GM19438 (cell line): Measurements from ENCODE around the gene BCDIN3D.

Experiments used
- ATAC-seq: cut with Tn5 transposase; IDR thresholded peaks from one replicate; pipeline ENCODE4 v1.9.1; 2021; ENCODE audit warnings: low read depth; ENCODE audit not compliant: unreplicated experiment

Gene BCDIN3D

DNA sequence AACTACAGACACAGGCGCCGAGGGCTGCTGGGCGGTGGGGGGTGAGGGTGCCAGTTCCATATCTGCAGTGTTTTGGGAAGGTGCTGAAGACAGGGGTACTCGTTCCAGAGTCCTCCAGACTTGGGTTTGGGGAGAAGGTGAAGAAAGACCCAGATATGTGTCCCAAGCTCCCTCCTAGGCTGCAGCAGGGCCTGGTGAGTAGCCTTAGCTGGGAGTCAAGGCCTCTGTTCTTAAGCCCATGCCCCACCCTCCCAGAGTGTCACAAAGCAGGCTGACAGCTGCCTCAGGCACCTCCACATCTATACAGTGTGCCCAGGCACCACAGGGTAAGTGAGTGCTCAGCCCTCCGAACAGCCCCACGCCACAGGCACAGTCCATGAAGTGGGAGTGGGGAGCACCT lies 19.0 kb downstream of the BCDIN3D start:
- no peak for ATAC-seq

GRCh38 chr12:49823350-49823749 lies 19.6 kb downstream of the BCDIN3D start:
- no peak for ATAC-seq

DNA sequence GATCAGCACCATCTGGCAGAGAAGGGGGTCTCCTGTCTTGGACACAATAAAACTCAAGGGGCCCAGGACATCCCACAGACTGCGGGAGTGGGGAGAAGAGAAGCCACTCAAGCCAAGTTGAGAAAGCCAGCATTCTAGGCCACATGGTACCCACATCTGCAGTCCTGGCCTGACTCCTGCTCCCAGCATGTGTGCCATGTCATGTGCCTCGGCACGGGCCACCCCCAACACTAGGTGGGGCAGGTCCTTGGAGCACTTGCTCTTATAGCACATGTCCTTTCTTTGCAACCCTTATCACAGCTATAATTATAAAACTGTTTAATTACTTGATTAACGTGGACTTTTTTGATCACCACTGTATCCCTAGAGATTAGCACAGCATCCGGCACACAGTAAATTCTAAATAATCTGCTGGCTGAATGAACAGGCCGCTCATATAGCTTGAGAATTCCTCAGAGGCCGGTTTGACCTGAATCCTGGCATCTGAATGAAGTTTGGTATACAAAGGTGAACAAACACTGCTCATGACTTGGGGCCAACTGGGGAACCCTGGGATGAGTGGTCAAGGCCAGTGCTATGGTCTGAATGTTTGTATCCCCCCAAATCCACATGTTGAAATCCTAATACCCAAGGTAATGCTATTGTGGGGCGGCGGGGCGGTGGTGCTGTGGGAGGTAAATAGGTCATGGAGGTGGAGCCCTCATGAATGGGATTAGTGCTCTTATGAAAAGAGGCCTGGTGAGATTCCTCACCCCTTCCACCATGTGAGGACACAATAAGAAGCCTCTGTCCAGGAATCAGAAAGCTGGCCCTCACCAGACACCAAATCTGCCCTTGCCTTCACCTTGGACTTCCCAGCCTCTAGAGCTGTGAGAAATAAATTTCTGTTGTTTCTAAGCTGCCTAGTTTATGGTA lies 21.3 kb downstream of the BCDIN3D start:
- ATAC-seq = no peak

- no peak for ATAC-seq
These were observed 23.1 kb downstream of the BCDIN3D start for GRCh38 chr12:49819786-49820185.

DNA sequence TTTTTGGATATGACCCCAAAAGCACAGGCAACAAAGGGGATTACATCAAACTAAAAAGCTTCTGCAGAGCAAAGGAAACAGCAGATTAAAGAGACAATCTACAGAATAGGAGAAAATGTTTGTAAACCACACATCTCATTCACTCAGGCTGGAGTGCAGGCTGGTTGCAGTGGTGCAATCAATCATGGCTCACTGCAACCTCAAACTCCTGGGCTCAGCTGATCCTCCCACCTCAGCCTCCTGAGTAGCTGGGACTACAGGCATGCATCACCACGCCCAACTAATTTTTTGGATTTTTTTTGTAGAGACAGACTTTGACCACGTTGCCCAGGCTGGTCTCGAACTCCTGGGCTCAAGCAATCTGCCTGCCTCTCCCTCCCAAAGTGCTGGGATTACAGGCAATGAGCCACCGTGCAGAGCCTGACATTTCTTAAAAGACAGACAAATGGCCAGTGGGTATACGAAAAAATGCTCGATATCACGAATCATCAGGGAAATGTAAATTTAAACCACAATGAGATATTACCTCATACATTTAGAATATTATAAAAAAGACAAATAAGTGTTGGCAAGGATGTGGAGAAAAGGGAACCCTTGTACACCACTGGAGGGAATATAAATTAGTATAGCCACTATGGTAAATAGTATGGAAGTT lies 24.5 kb downstream of the BCDIN3D start:
- ATAC-seq = no peak

DNA sequence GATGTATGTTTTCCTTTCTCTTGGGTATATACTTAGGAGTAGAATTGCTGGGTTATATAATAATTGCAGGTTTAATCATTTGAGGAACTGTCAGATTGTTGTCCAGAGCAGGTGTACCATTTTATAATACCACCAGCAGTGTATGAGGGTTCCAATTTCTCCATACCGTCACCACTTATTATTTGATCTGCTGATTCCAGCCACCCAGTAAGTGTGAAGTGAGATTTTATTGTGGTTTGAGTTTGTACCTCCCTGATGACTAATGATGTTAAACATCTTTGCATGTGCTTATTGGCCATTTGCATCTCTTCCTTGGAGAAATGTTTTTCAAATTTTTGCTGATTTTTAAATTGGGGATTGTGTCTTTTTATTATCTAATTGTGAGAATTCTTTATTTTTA lies 29.8 kb downstream of the BCDIN3D start:
- ATAC-seq = no peak

DNA sequence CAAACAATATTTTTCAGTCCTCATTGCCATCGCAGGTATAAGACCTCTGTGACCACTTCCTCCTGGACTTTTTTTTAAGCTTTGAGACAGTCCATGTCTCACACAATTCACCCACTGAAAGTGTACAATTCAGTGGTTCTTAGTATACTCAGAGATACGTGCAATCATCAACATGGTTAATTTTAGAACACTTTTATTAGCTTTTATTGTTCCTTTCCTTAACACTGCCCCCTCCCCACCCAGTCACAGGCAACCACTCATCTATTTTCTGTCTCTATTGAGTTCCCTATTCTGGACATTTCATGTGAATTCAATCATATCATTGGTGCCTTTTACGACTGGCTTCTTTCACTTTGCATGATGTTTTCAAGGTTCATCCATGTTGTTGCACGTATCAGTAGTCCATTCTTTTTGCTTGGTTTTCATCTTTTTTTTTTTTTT lies 30.9 kb downstream of the BCDIN3D start:
- no peak for ATAC-seq

- no peak for ATAC-seq
These were observed 31.8 kb downstream of the BCDIN3D start for GRCh38 chr12:49811136-49811535.

DNA sequence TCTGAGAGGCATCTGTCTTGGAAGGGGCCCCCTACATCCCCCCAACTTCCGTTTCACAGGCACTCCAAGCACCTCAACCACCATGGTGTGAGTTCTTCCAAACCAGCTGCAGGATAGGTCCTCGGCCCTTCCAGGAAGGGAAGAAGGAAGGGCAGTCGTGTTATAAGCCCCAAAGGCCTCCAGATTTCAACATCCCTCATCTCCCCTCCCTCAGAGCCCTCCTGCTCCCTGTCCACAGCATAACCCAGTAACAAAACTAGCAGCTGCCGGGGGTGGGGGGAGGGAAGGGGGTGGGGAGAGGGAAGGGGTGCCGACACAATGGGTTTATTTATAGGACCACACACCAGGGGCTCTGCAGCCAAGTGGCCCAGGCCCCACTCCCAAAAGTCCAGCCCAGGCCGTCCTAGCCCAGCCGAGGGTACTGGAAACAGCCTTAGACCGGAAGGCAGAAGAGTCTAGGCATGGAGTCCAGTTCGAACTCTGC lies 33.0 kb downstream of the BCDIN3D start:
- ATAC-seq = no peak

DNA sequence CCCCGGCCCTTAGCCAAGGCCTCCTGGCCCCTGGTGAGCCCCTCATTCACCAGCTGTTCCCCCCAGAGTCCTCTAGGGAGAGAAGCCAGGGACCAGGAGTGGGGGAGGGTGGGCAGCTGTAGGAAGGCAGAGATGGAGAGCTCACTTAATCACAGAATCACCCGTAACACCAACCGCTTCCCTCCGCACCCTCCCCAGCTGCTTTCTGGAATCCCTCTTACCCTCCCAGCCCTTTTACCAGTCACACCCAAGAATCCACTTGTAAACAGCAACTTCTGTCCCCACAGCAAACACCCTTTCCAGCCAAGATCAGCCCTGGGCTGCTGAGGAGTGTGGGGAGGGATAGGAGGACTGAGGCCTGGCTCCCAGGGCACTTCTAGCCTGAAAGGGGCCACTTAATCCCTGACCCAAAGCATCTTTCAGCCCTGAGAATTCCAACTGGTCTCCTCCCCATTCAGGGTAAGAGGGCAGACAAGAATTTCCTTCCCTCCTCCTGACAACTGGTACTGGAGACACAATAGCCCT lies 33.5 kb downstream of the BCDIN3D start:
- ATAC-seq = no peak

DNA sequence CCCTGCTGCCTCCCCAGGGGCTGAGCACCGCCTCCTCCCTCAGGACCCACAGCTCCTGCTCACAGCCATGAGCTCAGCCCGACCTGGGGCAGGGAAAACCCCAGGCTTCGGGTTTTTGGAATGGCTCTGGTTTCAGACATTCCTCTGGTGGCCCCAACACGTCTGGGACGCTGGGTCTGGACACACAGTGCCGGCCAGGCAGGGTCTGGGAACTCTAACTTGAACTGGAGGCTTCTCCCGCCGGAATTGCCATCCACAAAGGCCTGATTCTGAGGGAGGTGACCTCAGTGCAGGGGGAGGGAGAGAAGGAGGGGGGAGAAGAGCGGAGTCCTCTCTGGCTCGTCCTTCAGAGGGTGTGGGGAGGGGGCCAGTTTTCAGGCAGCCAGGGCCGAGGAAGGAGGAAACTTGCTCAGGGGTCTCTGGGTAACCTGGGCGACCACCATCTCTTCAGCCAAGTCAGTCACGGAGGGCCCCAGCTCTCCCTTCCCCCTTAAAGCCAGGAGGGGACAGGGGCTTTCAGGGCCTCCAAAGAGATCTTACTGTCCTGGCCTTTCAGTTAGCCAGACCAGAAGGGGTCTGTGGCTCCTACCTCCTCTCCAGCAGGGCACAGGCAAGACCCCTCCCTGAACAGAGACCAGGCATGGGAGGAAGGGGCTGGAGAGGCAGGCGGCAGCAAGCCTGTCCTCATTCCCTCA lies 34.1 kb downstream of the BCDIN3D start:
- ATAC-seq = no peak

GRCh38 chr12:49807991-49808580 lies 34.8 kb downstream of the BCDIN3D start:
- no peak for ATAC-seq

- ATAC-seq = no peak
These were observed 36.0 kb downstream of the BCDIN3D start for GRCh38 chr12:49806877-49807276.

- ATAC-seq = no peak
These were observed 36.5 kb downstream of the BCDIN3D start for GRCh38 chr12:49806321-49806813.

DNA sequence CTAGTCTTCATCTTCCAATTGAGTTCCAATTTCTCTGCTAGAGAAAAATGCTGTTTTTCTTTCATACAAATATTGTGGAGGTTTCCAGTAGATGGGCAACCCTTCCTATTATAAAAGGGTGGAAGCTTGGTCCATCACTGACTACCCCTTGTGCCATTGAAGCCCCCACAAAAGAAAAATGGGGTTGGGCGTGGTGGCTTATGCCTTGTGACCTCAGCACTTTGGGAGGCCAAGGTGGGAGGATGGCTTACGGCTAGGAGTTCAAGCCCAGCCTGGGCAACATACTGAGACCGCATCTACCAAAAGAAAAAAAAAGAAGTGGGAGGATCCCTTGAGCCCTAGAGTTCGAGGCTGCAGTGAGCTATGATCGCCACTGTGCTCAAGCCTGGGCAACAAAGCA lies 37.5 kb downstream of the BCDIN3D start:
- no peak for ATAC-seq

DNA sequence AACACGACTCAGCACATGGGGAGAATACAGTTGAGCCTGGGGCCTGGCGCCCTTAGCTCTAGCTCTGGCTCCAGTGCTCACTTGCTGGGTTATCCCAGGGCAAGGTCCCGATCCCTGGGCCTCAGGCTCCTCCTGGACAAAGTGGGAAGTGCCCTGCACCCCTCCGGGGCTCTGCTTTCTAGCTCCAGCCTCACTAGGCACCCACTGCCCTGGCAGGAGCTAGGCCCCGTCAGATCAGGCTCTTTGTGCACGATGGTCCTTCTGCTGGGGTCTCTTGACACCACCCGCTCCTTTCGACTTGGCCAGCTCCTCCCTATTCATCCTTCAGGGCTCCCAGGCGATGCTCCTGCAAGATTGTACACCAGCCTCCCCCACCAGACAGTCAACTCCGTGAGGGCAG lies 38.1 kb downstream of the BCDIN3D start:
- no peak for ATAC-seq

GRCh38 chr12:49803693-49804450 lies 39.0 kb downstream of the BCDIN3D start:
- ATAC-seq = no peak

GRCh38 chr12:49801141-49802063 lies 41.5 kb downstream of the BCDIN3D start:
- ATAC-seq = no peak
